HCT116 (cell line): ENCODE data around the gene TOM1. TPM values are rescaled to one million over a fixed set of nuclear protein-coding genes. Genes with fewer than 3 reads are reported as not detected.

Source experiments
- ATAC-seq: fragments of 200-7000 bp; cut with Tn5 transposase; 2 replicates; pipeline ENCODE4 v1.9.1; 2020; ENCODE audit warnings: mild to moderate bottlenecking, moderate library complexity
- BruUV-seq: library from RNA; stranded (reverse); fragments of 400-500 nt; replicated peaks from 2 replicates; lab custom pipeline; 2021; lab: Mats Ljungman, UMichigan
- CTCF ChIA-PET: fragments of 300-600 bp; sonication (Branson Sonifier 250); formaldehyde crosslinking; loops from one replicate; lab custom pipeline; 2021; ENCODE audit warnings: antibody characterized with exemption; lab: Charles Lee
- POLR2A ChIA-PET: fragments of 300-600, 350-600 bp; sonication (Branson Sonifier 250); formaldehyde crosslinking; loops from one replicate; lab custom pipeline; 2021; ENCODE audit warnings: antibody characterized with exemption; lab: Charles Lee
- RAD21 ChIA-PET, 2 experiments: fragments of 300-600 bp; sonication (Branson Sonifier 250); formaldehyde crosslinking; loops; one replicate each; lab custom pipeline; 2023; ENCODE audit warnings: low total read pairs in 2 of 2; ENCODE audit not compliant: uncharacterized antibody in 2 of 2, unreplicated experiment in 2 of 2, low non-redundant PET in 1 of 2; lab: Charles Lee
- DNase-seq: peaks from one replicate; pipeline ENCODE4 v3.0.0-alpha.2; 2010; ENCODE audit warnings: low read depth, low spot score
- H2AFZ ChIP-seq: fragments of 200-600 bp; shearing (Covaris generic), sonication (generic); 2 replicates; pipeline ENCODE4 v1.6.1; 2017; ENCODE audit warnings: low read depth, mixed run types, mixed read lengths, antibody characterized with exemption, low read length; ENCODE audit not compliant: poor library complexity, severe bottlenecking
- H3K27ac ChIP-seq: 2 replicates; pipeline ENCODE4 v1.5.1; 2012; ENCODE audit warnings: low read depth, low read length
- H3K27me3 ChIP-seq: fragments of 200-600 bp; sonication (generic); 2 replicates; pipeline ENCODE4 v1.6.1; 2016; ENCODE audit warnings: mixed run types, low read length, mixed read lengths; ENCODE audit not compliant: insufficient read depth
- H3K36me3 ChIP-seq, 2 experiments: fragments of 200-500 bp in 1 of 2; fragments of 200-600 bp in 1 of 2; sonication (Bioruptor generic) in 1 of 2; sonication (generic) in 1 of 2; 2 replicates each; pipeline versions ENCODE4 v1.5.1 to v1.6.1; 2014 to 2016; ENCODE audit warnings: low read length in 2 of 2, inconsistent platforms in 1 of 2, mixed read lengths in 1 of 2, mixed run types in 1 of 2; ENCODE audit not compliant: insufficient read depth in 2 of 2, control insufficient read depth in 1 of 2
- H3K4me1 ChIP-seq, 2 experiments: fragments of 200-600 bp in 1 of 2; sonication (generic) in 1 of 2; 2 replicates each; pipeline versions ENCODE4 v1.5.1 to v1.6.1; 2012 to 2017; ENCODE audit warnings: low read length in 2 of 2, inconsistent platforms in 1 of 2, mild to moderate bottlenecking in 1 of 2, mixed read lengths in 1 of 2, mixed run types in 1 of 2, moderate library complexity in 1 of 2; ENCODE audit not compliant: insufficient read depth in 2 of 2, control insufficient read depth in 1 of 2
- H3K4me2 ChIP-seq: fragments of 200-600 bp; sonication (generic); 2 replicates; pipeline ENCODE4 v1.6.1; 2017; ENCODE audit warnings: mixed run types, low read length, mixed read lengths
- H3K4me3 ChIP-seq, 2 experiments: fragments of 200-600 bp in 1 of 2; sonication (generic) in 1 of 2; replicated peaks in 1 of 2; 2 replicates each; pipeline ENCODE4 v1.5.1; 2011 to 2016; ENCODE audit warnings: low read length in 2 of 2, control low read depth in 1 of 2, low read depth in 1 of 2, mild to moderate bottlenecking in 1 of 2, mixed read lengths in 1 of 2, mixed run types in 1 of 2
- H3K79me2 ChIP-seq: fragments of 200-600 bp; sonication (generic); 2 replicates; pipeline ENCODE4 v1.6.1; 2017; ENCODE audit warnings: mild to moderate bottlenecking, mixed run types, low read length, moderate library complexity, mixed read lengths; ENCODE audit not compliant: insufficient read depth
- H3K9ac ChIP-seq: fragments of 200-600 bp; sonication (generic); 2 replicates; pipeline ENCODE4 v1.6.1; 2016; ENCODE audit warnings: low read length, mixed read lengths
- H3K9me2 ChIP-seq: fragments of 200-600 bp; sonication (generic), shearing (Covaris generic); 2 replicates; pipeline ENCODE4 v1.6.1; 2017; ENCODE audit warnings: mixed run types, mild to moderate bottlenecking, moderate library complexity; ENCODE audit not compliant: insufficient read depth
- H3K9me3 ChIP-seq, 2 experiments: fragments of 200-500 bp in 1 of 2; fragments of 200-600 bp in 1 of 2; sonication (Bioruptor generic) in 1 of 2; sonication (generic) in 1 of 2; 2 replicates each; pipeline ENCODE4 v1.6.1; 2014 to 2017; ENCODE audit warnings: low read length in 2 of 2, mixed read lengths in 2 of 2, inconsistent platforms in 1 of 2, low read depth in 1 of 2, mild to moderate bottlenecking in 1 of 2, mixed run types in 1 of 2, moderate library complexity in 1 of 2; ENCODE audit not compliant: control insufficient read depth in 1 of 2, insufficient read depth in 1 of 2
- H4K20me1 ChIP-seq: fragments of 200-600 bp; sonication (generic), shearing (Covaris generic); 2 replicates; pipeline ENCODE4 v1.6.1; 2017; ENCODE audit warnings: mixed run types, mild to moderate bottlenecking, moderate library complexity; ENCODE audit not compliant: insufficient read depth
- CBX3 ChIP-seq: IDR thresholded peaks from 2 replicates; pipeline ENCODE4 v1.6.1; 2012; ENCODE audit warnings: low read depth
- EGR1 ChIP-seq: IDR thresholded peaks from 2 replicates; pipeline ENCODE4 v1.6.1; 2012; ENCODE audit warnings: low read depth
- EZH2 ChIP-seq: fragments of 200-600 bp; sonication (generic); IDR thresholded peaks from 2 replicates; pipeline ENCODE4 v1.6.1; 2017; ENCODE audit warnings: antibody characterized with exemption, mixed run types
- EZH2phosphoT487 ChIP-seq: fragments of 200-600 bp; IDR thresholded peaks from 2 replicates; pipeline ENCODE4 v1.6.1; 2018; ENCODE audit warnings: antibody characterized with exemption, borderline replicate concordance
- FOSL1 ChIP-seq: IDR thresholded peaks from 2 replicates; pipeline ENCODE4 v1.6.1; 2012; ENCODE audit warnings: low read depth
- JUND ChIP-seq: IDR thresholded peaks from 2 replicates; pipeline ENCODE4 v1.6.1; 2012
- MAX ChIP-seq: IDR thresholded peaks from 2 replicates; pipeline ENCODE4 v1.6.1; 2012
- POLR2A ChIP-seq: IDR thresholded peaks from 2 replicates; pipeline ENCODE4 v1.7.0; 2011; ENCODE audit warnings: borderline replicate concordance; ENCODE audit not compliant: insufficient read depth, insufficient read length; ENCODE audit errors: extremely low read depth
- SIN3A ChIP-seq: IDR thresholded peaks from 2 replicates; pipeline ENCODE4 v1.6.1; 2012; ENCODE audit warnings: low read depth
- SP1 ChIP-seq: IDR thresholded peaks from 2 replicates; pipeline ENCODE4 v1.6.1; 2012; ENCODE audit warnings: low read depth
- SRF ChIP-seq: IDR thresholded peaks from 2 replicates; pipeline ENCODE4 v1.6.1; 2012; ENCODE audit warnings: low read depth
- TCF7L2 ChIP-seq: IDR thresholded peaks from 2 replicates; pipeline ENCODE4 v1.7.0; 2011; ENCODE audit warnings: borderline replicate concordance, inconsistent platforms; ENCODE audit not compliant: insufficient read depth, insufficient read length; ENCODE audit errors: extremely low read depth
- YY1 ChIP-seq: IDR thresholded peaks from 2 replicates; pipeline ENCODE4 v1.6.1; 2011; ENCODE audit warnings: low read length, low read depth, moderate library complexity, mild to moderate bottlenecking; ENCODE audit not compliant: insufficient replicate concordance; ENCODE audit errors: extremely low read depth
- ZNF274 ChIP-seq: fragments of 200-500 bp; sonication (Bioruptor generic); IDR thresholded peaks from 2 replicates; pipeline ENCODE4 v1.6.1; 2014; ENCODE audit warnings: mild to moderate bottlenecking, low read depth, low read length, inconsistent platforms
- intact Hi-C: fragments of 100-400 bp; cut with micrococcal nuclease; formaldehyde crosslinking; loops from 2 replicates; pipeline ENCODE4 v1.10.0; 2022
- total RNA-seq: library from RNA; stranded (reverse); gene quantifications from one replicate; pipeline ENCODE4 v1.2.1, GENCODE V29; 2021; ENCODE audit not compliant: unreplicated experiment
- TF ChIP-seq, protein P1 (sequence below): IDR thresholded peaks from 2 replicates; pipeline ENCODE4 v1.6.1; 2011; ENCODE audit warnings: mild to moderate bottlenecking, low read length, moderate library complexity; ENCODE audit not compliant: insufficient replicate concordance; ENCODE audit errors: extremely low read depth

TOM1 gene
- total RNA-seq, 1 experiment from 2014 or later = 18.0 TPM

DNA sequence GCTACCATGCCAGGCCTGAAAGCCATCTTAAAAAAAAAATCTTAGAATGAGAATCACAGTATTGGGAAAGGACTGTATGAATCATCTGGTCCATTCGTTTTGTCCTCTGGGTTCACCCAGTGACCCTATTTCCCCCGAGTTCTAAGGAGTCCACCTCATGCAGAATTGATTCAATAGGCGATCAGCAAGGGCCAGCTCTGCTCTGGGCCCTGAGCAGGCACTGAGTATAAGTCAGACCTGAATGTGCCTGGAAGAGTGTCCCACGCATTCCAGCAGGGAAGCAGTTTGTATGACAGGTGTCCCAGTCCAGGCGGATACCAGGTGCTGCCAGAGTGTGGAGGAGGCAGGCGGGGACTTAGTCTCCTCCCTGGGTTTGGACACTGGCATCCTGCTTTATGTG, 80.3 kb downstream of the TOM1 start:
- H3K36me3 ChIP-seq = peaks cover 0 to 4% of the 10 kb centered on the region in 2 experiments; a peak in 2 of 4 replicates
- peaks cover 28 to 63% of the 10 kb centered on the region in 2 experiments for H3K4me1 ChIP-seq
- no peaks in the 10 kb centered on the region for H3K9me3 ChIP-seq
- TF ChIP-seq JUND (no peak), SRF (no peak), FOSL1 (no peak)
- H2AFZ ChIP-seq = no peak overlapping the region
- H3K27me3 ChIP-seq = no peaks in the 10 kb centered on the region
- H3K4me2 ChIP-seq = peak overlapping the region; percentile 98
- ChIA-PET POLR2A (interaction anchor here (0.7 to 2.0 kb wide), 4 partner anchors 8 to 805 kb away, joined by 3 to 17 read pairs (median 4); no protein-coding TSS in a partner anchor), CTCF (interaction anchor here (1.1 kb wide), 1 partner anchor 686 kb away, joined by 3 read pairs; no protein-coding TSS in a partner anchor), RAD21 (interaction anchor here in 1 of 2 experiments (0.7 to 0.8 kb wide), 2 partner anchors 46 to 239 kb away, joined by 3 to 9 read pairs; no protein-coding TSS in a partner anchor)
- no peaks in the 10 kb centered on the region for H4K20me1 ChIP-seq
- no peak overlapping the region for H3K4me3 ChIP-seq
- peak overlapping the region; percentile 62; the same call in 1 of the 2 replicates for H3K27ac ChIP-seq
- H3K79me2 ChIP-seq = peaks cover 10% of the 10 kb centered on the region
- H3K9ac ChIP-seq = no peak overlapping the region
- H3K9me2 ChIP-seq = no peaks in the 10 kb centered on the region
- no TSS peak for BruUV-seq
- no peak for DNase-seq
- no peak for ATAC-seq
- intact Hi-C loops = no loop called here

DNA sequence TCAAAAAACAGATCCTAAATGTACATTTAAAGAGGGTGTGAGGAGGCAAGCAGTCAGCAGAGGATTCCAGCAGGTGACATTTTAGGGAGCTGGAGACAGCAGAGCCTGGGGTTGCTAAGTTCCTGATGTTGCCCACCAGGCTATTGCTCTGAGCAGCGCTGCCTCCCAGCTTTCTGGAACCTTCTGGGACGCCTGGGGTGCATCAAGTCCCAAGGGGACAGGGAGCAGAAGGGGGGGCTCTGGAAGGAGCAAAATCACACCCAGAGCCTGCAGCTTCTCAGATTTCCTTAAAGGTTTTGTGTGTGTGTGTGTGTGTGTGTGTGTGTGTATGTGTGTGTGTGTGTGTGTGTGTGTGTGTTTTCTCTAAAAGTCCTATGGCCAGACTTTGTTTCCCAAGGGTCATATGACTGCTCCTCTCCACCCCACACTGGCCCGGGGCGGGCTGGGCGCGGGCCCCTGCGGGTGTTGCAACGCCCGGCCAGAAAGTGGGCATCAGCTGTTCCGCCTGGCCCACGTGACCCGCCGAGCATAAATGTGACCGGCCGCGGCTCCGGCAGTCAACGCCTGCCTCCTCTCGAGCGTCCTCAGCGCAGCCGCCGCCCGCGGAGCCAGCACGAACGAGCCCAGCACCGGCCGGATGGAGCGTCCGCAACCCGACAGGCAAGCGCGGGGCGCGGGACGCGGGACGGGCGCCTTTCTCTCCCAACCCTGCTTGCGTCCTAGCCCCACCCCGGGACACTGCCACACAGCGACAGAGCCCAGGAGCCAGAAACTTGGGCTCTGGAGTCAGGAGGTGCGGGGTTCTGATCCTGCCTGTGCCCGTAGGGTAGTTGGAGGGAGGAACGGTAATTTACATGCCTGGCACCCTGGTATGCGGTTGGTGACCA, 81.1 kb downstream of the TOM1 start, which contains the start of gene HMOX1:
HMOX1 (plus strand) TSS at position 560 of the 887 bp plus-strand sequence; CDS start at position 638, 78 bp downstream.
- Histone ChIP-seq H3K9ac (peak within 1 kb of the TSS; percentile 78), H3K9me2 (no peaks in the 10 kb centered on the region), H2AFZ (peak within 1 kb of the TSS; percentile 75), H4K20me1 (no peaks in the 10 kb centered on the region), H3K4me1 (peaks cover 28 to 56% of the 10 kb centered on the region in 2 experiments), H3K4me2 (peak within 1 kb of the TSS; percentile 98), H3K27ac (peak within 1 kb of the TSS; percentile 62), H3K79me2 (peaks cover 10% of the 10 kb centered on the region), H3K27me3 (no peaks in the 10 kb centered on the region), H3K36me3 (peaks cover 0 to 4% of the 10 kb centered on the region in 2 experiments; a peak in 2 of 4 replicates), H3K4me3 (peak within 1 kb of the TSS; percentile 70 to 83), H3K9me3 (no peaks in the 10 kb centered on the region)
- ATAC-seq (peak; percentile 83), DNase-seq (peak; percentile 51)
- POLR2A ChIA-PET = interaction anchor here (0.7 to 2.0 kb wide), 6 partner anchors 9 to 805 kb away, joined by 3 to 17 read pairs (median 3); no protein-coding TSS in a partner anchor
- intact Hi-C loops = no loop called here
- no TSS peak for BruUV-seq
- CTCF ChIA-PET = no interaction called here
- RAD21 ChIA-PET = interaction anchor here (0.6 to 1.9 kb wide), 2 partner anchors 9 to 14 kb away, joined by 3 to 4 read pairs; no protein-coding TSS in a partner anchor
- no peak for TF ChIP-seq FOSL1
- peak; percentile 30 for TF ChIP-seq POLR2A
- TF ChIP-seq EZH2 = no peak
- TF ChIP-seq EZH2phosphoT487 = no peak
- TF ChIP-seq CBX3 = no peak
- TF ChIP-seq SIN3A = 0 out of 2 replicates have a peak, but pooled peaks have one; percentile 43
- peak; percentile 65 for TF ChIP-seq TCF7L2
- TF ChIP-seq YY1 = no peak
- no peak for TF ChIP-seq EGR1
- no peak; the same call in 1 of the 2 replicates for TF ChIP-seq SP1
- TF ChIP-seq ZNF274 = no peak
- TF ChIP-seq MAX = peak; percentile 75
- TF ChIP-seq, protein P1, sequence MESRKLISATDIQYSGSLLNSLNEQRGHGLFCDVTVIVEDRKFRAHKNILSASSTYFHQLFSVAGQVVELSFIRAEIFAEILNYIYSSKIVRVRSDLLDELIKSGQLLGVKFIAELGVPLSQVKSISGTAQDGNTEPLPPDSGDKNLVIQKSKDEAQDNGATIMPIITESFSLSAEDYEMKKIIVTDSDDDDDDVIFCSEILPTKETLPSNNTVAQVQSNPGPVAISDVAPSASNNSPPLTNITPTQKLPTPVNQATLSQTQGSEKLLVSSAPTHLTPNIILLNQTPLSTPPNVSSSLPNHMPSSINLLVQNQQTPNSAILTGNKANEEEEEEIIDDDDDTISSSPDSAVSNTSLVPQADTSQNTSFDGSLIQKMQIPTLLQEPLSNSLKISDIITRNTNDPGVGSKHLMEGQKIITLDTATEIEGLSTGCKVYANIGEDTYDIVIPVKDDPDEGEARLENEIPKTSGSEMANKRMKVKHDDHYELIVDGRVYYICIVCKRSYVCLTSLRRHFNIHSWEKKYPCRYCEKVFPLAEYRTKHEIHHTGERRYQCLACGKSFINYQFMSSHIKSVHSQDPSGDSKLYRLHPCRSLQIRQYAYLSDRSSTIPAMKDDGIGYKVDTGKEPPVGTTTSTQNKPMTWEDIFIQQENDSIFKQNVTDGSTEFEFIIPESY = no peak
